GM12865 (cell line): ENCODE data around the gene LMNTD1.
"Not testable (repeated sequence)": the region's sequence is repeated elsewhere in the genome, so short reads cannot be mapped to it uniquely, and the experiment has no call there.

Source experiments
- DNase-seq: peaks from one replicate; pipeline ENCODE4 v3.0.0; 2010; ENCODE audit warnings: low read depth
- H3K4me3 ChIP-seq: 2 replicates; pipeline ENCODE4 v1.5.1; 2011; ENCODE audit warnings: mild to moderate bottlenecking, low read depth, low read length, control low read depth
- CTCF ChIP-seq: IDR thresholded peaks from 2 replicates; pipeline ENCODE4 v1.5.1; 2011; ENCODE audit warnings: low read length, control low read depth, low read depth, inconsistent platforms; ENCODE audit not compliant: insufficient read depth; ENCODE audit errors: missing control alignments

LMNTD1 gene

GRCh38 chr12:25436206-25437030, 116.7 kb downstream of the LMNTD1 start:
- DNase-seq: peak; percentile 78
- TF ChIP-seq CTCF: peak; percentile 69
- H3K4me3 ChIP-seq: 0 out of 2 replicates have a peak overlapping the region, but pooled peaks have one; percentile 3

GRCh38 chr12:25435431-25435830, 117.7 kb downstream of the LMNTD1 start:
- no peak for TF ChIP-seq CTCF
- H3K4me3 ChIP-seq: no peak overlapping the region
- no peak for DNase-seq

- no peak for TF ChIP-seq CTCF
- no peak overlapping the region for H3K4me3 ChIP-seq
- no peak for DNase-seq
Observed at GRCh38 chr12:25434515-25434914, 118.6 kb downstream of the LMNTD1 start.

GRCh38 chr12:25433581-25434325, 119.3 kb downstream of the LMNTD1 start:
- no peak overlapping the region for H3K4me3 ChIP-seq
- TF ChIP-seq CTCF: no peak
- DNase-seq: no peak

GRCh38 chr12:25433024-25433423, 120.1 kb downstream of the LMNTD1 start:
- H3K4me3 ChIP-seq: no peak overlapping the region
- DNase-seq: no peak
- TF ChIP-seq CTCF: no peak

GRCh38 chr12:25427337-25428249, 125.5 kb downstream of the LMNTD1 start:
- DNase-seq: no peak
- H3K4me3 ChIP-seq: no peak overlapping the region
- TF ChIP-seq CTCF: no peak

GRCh38 chr12:25426821-25427220, 126.3 kb downstream of the LMNTD1 start:
- not testable (repeated sequence) for H3K4me3 ChIP-seq, DNase-seq
